ENCODE data around the gene FAM13A.
"Not testable (repeated sequence)": the region's sequence is repeated elsewhere in the genome, so short reads cannot be mapped to it uniquely, and the experiment has no call there.

Gene FAM13A

DNA sequence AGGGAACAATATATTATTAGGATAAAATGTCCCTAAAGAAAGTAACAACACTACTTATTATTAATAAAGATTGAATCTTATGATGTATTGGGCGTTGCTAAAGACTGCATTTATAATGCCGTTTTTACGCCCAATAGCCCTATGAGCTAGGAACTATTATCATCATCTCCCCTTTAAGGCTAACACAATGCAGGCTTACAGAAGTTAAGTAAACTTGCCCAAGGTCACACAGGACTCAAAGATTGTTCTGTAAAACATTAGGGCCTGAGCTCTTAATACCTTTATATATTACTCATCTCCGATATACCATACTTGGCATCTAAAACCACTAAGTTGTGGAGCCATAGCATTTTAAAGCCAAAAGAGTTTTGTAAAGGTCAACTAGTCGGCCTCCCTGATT is 149.5 kb downstream of the FAM13A start:
- no peak for DNase-seq (ENCODE audit: low read depth in 1 of 2, low spot score in 1 of 2)

DNA sequence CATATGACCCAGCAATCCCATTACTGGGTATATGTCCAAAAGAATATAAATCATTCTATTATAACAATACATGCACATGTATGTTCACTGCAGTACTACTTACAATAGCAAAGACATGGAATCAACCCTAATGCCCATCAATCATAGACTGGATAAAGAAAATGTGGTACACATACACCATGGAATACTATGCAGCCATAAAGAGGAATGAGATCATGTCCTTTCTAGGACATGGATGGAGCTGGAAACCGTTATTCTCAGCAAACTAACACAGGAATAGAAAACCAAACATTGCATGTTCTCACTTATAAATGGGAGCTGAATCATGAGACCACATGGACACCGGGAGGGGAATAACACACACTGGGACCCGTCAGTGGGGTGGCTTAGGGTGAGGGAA is 152.7 kb downstream of the FAM13A start:
- DNase-seq (ENCODE audit: low read depth in 1 of 2, low spot score in 1 of 2), result not testable (repeated sequence)

DNA sequence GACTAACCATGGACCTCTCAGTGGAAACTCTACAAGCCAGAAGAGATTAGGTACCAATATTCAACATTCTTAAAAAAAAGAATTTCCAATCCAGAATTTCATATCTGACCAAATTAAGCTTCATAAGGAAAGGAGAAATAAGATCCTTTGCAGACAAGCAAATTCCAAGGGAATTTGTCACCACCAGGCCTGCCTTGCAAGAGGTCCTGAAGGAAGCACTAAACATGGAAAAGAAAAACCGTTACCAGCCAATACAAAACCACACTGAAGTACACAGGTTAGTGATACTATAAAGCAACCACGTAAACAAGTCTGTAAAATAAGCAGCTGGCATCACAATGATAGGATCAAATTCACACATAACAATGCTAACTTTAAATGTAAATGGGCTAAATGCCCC is 156.6 kb downstream of the FAM13A start:
- DNase-seq (ENCODE audit: low read depth in 1 of 2, low spot score in 1 of 2), result no peak

DNA sequence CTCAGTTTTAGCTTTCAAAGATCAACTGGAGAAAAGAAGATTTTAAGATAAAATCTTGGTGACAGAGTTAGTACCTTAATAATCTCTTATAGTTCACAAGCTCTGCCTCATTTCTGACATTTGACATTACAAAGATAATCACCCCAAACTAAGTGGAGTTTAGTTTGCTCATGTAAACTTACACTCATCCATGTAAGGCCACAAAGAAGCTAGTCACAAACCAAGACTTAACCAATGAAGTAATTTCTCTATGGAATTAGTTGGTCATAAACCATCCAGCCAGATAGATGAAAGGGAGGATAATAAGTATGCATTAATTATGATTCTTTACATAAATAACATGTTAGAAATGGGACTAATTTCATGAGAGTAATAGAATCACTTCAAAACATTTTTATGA is 159.2 kb downstream of the FAM13A start:
- no peak for DNase-seq (ENCODE audit: low read depth in 1 of 2, low spot score in 1 of 2)

DNA sequence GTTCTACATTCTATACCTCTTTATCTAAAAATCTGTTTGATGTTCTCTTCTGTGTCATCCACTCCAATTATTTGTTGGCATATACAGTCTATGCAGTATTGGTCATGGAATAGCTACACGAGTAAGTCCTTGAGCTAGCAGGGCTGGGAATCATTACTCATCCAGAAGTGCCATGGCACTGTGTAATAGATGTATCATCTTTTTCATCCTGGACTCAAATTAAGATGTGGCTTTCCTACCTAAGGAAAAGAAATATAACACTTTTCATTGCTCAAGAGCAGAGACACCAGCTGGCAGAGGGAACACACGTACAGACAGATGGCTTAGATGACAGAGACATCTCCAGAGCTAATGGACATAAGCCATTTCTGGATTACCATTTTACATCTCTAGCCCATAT is 159.8 kb downstream of the FAM13A start:
- DNase-seq (ENCODE audit: low read depth in 1 of 2, low spot score in 1 of 2), result no peak

DNA sequence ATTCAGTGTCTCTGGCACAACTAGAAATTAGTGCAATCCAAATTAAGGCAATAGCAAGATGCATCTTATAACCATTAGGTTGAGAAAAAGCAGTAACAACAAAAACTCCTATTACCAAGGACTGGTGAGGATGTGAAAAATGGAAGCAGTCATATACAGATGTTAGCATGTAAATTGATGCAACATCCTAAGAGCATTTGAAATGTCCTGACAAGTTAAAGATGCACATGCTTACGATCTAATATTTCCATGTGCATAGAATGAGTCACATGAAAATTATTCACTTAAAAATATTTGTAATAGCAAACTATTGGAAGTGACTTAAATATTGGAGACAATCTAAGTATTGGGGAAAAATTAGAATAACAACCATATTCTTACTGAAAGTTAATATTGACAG is 163.0 kb downstream of the FAM13A start:
- no peak for DNase-seq (ENCODE audit: low read depth in 1 of 2, low spot score in 1 of 2)

DNA sequence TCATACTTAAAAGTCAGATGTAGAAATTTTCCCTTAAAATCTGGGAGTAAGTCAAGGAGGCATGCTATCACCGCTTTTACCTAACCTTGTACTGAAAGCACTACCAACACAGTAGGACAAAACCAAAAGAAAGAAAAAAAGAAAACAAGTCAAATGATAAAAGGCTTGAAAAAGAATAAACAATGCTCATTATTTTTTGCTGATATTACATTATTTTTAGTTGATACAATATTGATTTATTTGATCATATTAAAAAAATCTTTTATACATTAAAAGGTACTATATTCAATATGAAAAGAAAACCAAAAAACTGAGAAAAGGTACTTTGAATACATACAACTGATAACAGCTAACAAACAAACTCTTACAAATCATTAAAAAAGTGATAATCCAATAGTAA is 164.3 kb downstream of the FAM13A start:
- no peak for DNase-seq (ENCODE audit: low read depth in 1 of 2, low spot score in 1 of 2)

DNA sequence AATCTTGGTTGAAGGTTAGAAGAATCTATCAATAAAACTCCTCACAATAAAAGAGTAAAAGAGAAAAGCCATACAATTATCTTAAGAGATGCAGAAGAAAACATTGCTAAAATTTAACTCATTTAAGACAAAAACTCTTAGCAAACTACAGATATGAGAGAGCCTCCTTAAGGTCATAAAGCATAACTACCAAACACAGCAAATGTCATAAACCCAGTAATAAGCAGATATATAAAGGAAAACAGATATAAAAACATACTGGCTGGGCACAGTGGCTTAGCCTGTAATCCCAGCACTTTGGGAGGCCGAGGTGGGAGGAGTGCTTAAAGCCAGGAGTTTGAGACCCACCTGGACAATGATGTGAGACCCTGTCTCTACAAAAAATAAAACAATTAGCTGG is 165.3 kb downstream of the FAM13A start:
- DNase-seq (ENCODE audit: low read depth in 1 of 2, low spot score in 1 of 2), result no peak

DNA sequence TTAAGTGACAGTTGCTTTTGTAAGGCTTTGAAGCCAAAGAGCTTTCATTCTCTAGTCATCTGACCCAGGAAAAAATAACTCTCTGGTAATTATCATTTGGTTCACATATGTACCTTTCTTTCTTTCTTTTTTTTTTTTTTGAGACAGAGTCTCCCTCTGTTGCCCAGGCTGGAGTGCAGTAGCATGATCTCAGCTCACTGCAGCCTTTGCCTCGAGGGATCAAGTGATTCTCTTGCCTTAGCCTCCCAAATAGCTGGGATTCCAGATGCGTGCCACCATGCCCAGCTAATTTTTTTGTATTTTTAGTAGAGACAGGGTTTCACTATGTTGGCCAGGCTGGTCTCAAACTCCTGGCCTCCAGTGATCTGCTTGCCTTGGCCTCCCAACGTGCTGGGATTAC is 169.6 kb downstream of the FAM13A start:
- not testable (repeated sequence) for DNase-seq (ENCODE audit: low read depth in 1 of 2, low spot score in 1 of 2)

DNA sequence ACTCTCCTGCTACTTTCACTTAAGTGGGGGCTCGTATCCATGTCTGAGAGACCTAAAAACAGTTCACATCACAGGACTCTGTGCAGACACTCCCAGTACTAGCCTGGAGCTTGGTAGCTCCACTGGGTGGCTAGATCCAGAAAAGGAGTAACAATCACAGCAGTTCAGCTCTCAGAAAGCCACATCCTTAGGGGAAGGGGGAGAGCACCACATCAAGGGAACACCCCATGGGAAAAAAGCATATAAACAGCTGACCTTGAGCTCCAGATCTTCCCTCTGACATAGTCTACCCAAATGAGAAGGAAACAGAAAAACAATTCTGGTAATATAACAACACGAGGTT is 175.8 kb downstream of the FAM13A start:
- no peak for DNase-seq (ENCODE audit: low read depth in 1 of 2, low spot score in 1 of 2)

DNA sequence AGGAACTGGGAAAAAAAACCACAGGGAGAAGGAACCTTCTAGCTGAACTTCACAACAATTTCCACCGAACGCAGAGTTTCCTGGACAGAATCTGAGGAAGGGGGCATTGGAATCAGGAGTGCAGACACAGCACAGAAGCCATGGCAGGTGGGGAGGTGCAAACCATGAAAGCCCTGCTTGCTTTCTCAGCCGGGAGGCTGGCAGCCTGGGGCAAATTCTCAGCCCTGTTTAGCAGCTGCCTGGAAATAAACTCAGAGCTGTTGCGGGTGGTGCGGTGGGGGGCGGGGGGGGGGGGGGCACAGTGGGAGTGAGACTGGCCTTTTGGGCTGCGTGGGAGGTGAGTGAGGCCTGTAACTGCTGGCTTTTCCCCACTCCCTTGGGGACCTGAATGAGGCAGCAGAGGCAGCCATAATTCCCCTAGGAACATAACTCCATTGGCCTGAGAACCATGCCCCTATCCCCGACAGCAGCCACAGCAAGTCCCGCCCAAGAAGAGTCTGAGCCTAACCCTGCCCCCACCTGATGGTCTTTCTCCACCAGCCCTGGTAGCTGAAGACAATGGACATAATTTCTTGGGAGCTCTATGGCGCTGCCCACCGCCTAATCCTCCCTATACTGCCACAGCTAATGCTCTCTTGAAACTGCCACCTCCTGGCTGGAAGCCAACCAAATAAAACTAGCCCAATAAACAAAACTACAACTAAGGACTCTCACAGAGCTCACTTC is 176.3 kb downstream of the FAM13A start:
- no peak for DNase-seq (ENCODE audit: low read depth in 1 of 2, low spot score in 1 of 2)

DNA sequence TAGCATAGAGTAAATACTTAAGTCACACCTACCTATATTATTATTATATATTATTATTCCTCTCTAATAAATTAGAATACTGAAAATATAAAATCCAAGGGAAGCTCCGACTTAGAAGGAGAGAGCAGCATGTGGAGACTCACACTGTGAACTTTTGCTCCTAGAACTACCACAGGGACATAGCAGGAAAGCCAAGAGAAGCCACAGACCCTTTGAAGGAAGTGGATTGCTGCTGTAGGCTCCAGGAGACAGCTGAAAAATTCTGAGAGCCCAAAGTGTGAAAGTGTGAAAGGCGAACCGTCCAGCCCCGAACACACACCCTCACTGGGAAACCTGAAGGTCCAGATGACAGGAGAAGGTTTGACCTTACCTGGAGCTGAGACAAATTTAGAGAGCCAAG is 177.0 kb downstream of the FAM13A start:
- DNase-seq (ENCODE audit: low read depth in 1 of 2, low spot score in 1 of 2), result no peak

DNA sequence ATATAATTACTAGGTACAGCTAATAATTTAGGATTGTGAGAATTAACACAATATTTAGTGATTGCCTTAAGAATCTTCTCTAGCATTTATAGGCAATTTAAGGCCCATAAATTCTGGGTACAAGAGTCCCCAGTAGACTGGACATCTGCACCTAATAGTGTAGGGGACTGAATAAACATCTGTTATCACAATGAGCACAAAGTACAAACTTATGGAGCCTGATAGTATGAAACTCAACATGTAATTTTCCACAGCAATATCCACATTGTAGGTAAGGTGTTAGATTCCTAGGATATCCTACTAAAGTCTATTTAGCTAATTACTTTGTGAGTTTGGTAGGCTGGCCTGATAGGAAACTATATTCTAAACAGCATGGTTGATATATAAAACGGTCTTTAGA is 178.3 kb downstream of the FAM13A start:
- DNase-seq (ENCODE audit: low read depth in 1 of 2, low spot score in 1 of 2), result no peak

DNA sequence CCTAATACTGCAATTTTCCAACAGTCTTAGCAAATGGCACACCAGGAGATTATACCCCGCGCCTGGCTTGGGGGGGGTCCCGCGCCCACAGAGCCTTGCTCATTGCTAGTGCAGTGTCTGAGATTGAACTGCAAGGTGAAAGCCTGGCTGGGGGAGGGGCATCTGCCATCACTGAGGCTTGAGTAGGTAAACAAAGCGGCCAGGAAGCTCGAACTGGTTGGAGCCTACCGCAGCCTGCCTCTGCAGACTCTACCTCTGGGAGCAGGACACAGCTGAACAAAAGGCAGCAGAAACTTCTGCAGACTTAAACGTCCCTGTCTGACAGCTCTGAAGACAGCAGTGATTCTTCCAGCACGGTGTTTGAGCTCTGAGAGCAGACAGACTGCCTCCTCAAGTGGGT is 186.6 kb downstream of the FAM13A start:
- no peak for DNase-seq (ENCODE audit: low read depth in 1 of 2, low spot score in 1 of 2)

DNA sequence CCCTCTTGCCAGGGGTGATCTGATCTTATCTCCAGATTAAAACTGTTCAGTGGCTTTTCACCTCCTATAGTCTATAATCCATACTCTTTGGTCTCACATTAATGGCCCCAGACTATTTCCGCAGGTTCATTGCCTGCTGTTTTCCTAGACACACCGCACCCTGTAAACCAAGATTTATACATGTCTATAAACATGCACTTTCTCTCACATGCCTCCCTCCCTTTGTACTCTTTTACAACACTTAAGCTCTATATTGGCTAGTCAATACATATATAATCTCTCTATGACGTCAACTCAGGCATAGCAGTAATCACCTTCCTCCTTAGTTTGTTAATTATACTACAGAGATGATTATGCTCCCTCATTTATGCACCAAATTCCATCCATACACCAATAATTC is 188.5 kb downstream of the FAM13A start:
- no peak for DNase-seq (ENCODE audit: low read depth in 1 of 2, low spot score in 1 of 2)

DNA sequence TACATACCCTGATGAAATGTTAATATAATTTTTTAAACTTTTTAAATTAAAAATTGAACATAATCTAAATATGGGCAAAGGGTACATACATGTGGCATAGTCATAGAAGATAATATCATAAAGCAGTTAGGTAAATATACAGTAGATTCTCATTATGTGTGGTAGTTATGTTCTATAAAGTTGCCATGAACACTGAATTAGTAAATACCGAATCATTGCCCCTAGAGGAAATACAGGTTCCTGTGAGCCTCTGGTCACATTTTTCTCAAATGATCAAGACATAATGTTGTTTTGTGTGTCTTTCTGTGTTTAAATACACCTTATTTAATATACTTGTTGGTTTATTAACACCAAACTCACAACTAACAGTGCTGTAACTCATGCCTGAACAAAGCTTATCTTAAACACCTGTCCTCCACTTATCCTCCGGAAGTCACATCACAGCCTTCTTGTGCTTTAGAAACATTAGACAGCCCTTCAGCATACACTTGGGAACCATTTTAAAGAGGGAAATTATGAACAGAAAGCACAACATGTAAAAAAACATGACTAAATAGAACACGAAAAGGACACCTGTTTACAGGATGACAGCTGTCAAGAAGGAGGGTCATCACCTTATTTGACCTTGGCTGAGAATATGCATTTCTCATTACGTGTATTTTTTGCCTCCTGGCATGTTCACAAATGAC is 190.0 kb downstream of the FAM13A start:
- DNase-seq (ENCODE audit: low read depth in 1 of 2, low spot score in 1 of 2), result no peak

DNA sequence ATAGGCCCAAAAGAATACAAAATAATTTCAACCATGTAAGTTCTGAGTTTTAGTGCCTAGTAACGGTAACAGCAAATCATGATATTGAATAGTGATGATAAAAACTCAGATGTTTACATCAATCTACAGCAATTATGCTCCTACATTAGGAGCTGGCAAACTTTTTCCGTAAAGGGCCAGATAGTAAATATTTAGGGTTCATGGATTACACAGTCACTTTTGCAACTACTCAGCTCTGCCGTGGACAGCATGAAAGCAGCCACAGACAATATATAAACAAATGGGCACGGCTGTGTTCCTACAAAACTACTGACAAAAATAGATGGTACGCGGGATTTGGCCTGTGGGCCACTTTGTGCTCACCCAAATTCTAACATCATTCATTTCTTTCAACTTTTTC is 191.5 kb downstream of the FAM13A start:
- no peak for DNase-seq (ENCODE audit: low read depth in 1 of 2, low spot score in 1 of 2)

DNA sequence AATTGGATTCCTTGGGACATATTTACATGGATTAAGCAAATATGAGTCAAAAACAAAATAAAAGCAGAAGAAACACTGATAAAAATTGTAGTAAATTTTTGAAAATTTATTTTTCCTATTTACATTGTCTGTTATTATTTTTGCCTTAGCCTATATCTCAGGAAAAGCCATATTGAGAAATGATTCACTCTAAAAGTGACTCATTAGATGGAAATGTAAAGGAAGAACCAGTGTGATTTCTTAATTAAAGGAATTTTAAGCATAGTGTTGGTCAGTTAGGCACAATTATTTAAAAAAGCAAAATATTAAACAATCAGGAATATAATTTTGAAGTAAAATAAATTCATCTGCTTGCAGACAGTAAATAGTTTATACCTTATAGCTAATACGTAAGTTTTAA is 191.9 kb downstream of the FAM13A start:
- no peak for DNase-seq (ENCODE audit: low read depth in 1 of 2, low spot score in 1 of 2)

DNA sequence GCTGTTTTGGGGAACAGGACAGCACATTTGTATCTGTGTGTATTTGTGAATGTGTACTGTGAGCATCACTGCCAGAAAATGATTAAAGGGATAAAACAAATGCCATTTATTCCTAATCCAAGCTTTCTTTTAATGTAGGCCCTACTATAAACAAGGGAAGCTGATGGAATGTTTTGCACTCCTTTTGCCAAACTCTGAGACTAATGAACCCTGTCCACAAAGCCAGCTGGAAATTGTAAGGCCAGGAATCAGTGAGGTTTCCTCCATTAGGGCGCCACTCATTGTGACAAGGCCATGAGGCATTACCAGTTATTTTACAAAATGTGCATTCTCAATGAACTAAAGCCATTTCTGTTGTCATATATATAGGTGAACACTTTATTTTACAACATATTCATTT is 196.4 kb downstream of the FAM13A start:
- DNase-seq (ENCODE audit: low read depth in 1 of 2, low spot score in 1 of 2), result no peak

DNA sequence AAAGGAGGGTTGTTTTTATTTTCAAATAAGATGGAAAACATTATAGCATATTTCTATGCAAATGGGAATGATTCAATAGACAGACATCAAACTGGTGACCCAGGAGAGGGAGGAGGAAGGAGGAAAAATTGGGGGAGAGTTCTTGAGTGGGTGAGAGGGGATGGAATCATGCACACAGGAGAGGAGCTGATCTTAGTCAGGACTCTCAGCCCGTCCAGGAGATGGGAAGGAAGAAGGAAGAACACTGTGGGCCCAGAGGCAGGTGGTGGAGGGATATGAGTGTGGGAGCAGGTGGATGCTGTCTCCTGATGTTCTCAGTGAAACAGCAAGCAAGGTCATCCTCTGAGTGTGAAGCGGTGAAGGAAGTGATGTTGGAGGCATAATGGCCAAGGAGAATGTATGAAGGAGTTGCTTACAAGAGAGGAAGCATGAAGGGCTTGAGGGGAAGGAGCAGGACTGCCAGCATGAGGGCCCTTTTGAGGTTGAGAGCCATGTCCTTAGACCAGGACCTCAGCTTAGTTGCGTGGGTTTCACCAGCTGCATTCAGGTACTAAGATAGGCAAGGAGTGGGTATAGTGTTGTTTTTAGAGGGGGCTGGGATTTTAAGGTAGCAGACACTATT is 197.7 kb downstream of the FAM13A start:
- DNase-seq (ENCODE audit: low read depth in 1 of 2, low spot score in 1 of 2), result no peak

DNA sequence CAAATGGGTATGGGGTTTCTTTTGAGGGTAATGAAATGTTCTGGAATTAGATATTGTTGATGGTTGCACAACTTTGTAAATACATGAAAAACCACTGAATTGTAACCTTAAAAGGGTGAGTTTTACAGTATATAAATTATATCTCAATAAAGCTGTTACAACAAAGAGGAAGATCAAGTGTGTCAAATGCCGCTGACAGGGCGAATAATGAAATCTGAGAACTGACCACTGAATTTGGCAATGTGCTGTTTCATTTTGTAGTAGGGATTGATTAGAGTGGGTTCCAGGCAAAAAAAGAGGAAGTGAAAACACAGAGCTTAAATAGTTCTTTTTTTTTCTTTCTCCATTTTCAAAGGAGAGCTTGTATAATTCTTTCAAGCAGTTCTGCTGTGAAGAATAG is 198.2 kb downstream of the FAM13A start:
- DNase-seq (ENCODE audit: low read depth in 1 of 2, low spot score in 1 of 2), result no peak

DNA sequence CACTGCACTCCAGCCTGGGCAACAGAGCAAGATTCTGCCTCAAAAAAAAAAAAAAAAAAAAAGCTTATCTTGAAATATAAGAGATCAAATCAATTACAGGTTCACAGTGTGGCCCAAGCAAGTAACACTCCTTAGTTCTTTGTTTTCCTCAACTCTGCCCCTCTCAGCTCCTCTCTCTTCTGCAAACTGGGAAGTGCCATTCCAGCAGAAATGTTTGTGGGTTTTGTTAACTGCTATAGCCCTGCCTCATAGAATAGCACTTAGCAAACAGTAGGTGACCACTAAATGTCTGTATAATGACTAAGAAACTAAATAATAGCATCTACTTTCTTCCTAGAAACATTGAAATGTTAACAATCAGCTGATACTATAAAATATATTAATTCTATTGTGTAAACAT is 199.4 kb downstream of the FAM13A start:
- no peak for DNase-seq (ENCODE audit: low read depth in 1 of 2, low spot score in 1 of 2)

DNA sequence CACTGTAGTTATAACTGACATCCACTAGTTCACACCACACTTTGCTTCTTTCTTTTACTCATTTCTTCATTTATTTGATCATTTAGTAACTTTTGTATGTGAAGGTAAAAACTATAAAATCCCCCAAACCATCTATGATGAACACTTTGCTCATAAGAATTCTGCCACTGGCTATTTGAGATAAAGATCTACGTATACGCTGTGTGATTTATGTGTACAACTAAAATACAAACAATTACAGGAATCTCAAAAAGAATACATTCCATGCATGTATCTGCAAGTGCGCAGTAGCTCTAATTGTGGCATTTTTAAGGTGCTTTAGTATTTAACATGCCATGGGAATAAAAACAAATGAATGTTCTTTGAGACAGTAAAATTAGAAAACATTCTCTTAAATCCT is 202.5 kb downstream of the FAM13A start:
- DNase-seq (ENCODE audit: low read depth in 1 of 2, low spot score in 1 of 2), result no peak

All from stimulated activated CD4-positive, alpha-beta T cell treated with anti-CD3 and anti-CD28 coated beads, Interleukin-15, amount 100 ng/mL, for 1 hour (primary cell).